Ovary (tissue), 9 donors: ENCODE results near the gene FAM234B. TPM values are rescaled to one million over a fixed set of nuclear protein-coding genes. Genes with fewer than 3 reads are reported as not detected.

Experiments
- DNase-seq, 5 donors: peaks; one replicate each; pipeline ENCODE4 v3.0.0-alpha.2; 2019 to 2020
- H3K27ac ChIP-seq, 2 donors: fragments of 200-600 bp; one replicate each; pipeline versions ENCODE4 v1.5.1 to v1.8.0; 2019 to 2022
- H3K27me3 ChIP-seq: fragments of 200-600 bp; one replicate; pipeline ENCODE4 v1.8.0; 2022
- H3K36me3 ChIP-seq: fragments of 200-600 bp; sonication (generic); one replicate; pipeline ENCODE4 v1.5.1; 2019
- H3K4me1 ChIP-seq: one replicate; pipeline ENCODE4 v1.8.1; 2013; ENCODE audit warnings: mild to moderate bottlenecking, moderate library complexity; ENCODE audit not compliant: insufficient read depth
- H3K4me3 ChIP-seq: fragments of 200-600 bp; sonication (generic); one replicate; pipeline ENCODE4 v1.5.1; 2017
- H3K9me3 ChIP-seq, 2 donors: fragments of 200-600 bp in 1 of 2; sonication (generic) in 1 of 2; one replicate each; pipeline versions ENCODE4 v1.5.1 to v1.8.1; 2013 to 2019; ENCODE audit warnings: mild to moderate bottlenecking in 1 of 2, moderate library complexity in 1 of 2
- EP300 ChIP-seq: sonication (generic); formaldehyde crosslinking; IDR thresholded peaks from one replicate; pipeline ENCODE4 v1.6.1; 2017; ENCODE audit warnings: antibody characterized with exemption
- POLR2A ChIP-seq: fragments of 450-650 bp; IDR thresholded peaks from one replicate; pipeline ENCODE4 v1.6.1; 2017; ENCODE audit warnings: antibody characterized with exemption, mild to moderate bottlenecking, moderate library complexity
- WGBS, 3 donors: extraction: QIAGEN DNeasy Blood & Tissue Kit in 1 of 3; methylation state at CpG; one replicate each; pipeline versions ENCODE4 v1.1.5 to v1.1.7; 2013 to 2017; 5-methylcytosine and 5-hydroxymethylcytosine counted together
- intact Hi-C, 4 donors: fragments of 100-400 bp; cut with DNase I; formaldehyde crosslinking; loops; one replicate each; pipeline versions ENCODE4 v1.11.0 to v1.15.1; 2022 to 2023
- polyA plus RNA-seq, 2 donors: library from polyadenylated mRNA; stranded (reverse); fragments of 200-250 nt in 1 of 2; fragments of 350-450 nt in 1 of 2; fragmentation: Illumina TruSeq in 1 of 2; extraction: RNeasy Lipid Tissue Mini Kit (QIAGEN cat#74804) in 1 of 2; gene quantifications; one replicate each; pipeline ENCODE4 v1.2.3, GENCODE V29; 2013 to 2014
- total RNA-seq, 7 donors: library from RNA; depleted of rRNA in 2 of 7; stranded (reverse); fragments of >200 nt in 2 of 7; fragmentation: NEBNext Ultra II Directional in 3 of 7; extraction: Animal tissue kit (Norgen Biotek cat#: 25700) in 3 of 7; gene quantifications; one replicate each; pipeline versions ENCODE4 v1.1.0 to v1.2.4, GENCODE V29; 2016 to 2023
- TF ChIP-seq, protein P1 (sequence below), 3 donors: fragments of 450-650 bp in 2 of 3; fragments of 200-600 bp in 1 of 3; IDR thresholded peaks; one replicate each; pipeline versions ENCODE4 v1.5.1 to v1.8.0; 2016 to 2022; ENCODE audit warnings: antibody characterized with exemption in 3 of 3, mild to moderate bottlenecking in 1 of 3
- donor health status: DM: no; HTN: no; CAD: no; lungs with moderate emphysema.
- donor health status: DM: no; HTN: no; CAD: no.
- donor health status: Bipolar disorder and iron deficiency.
- donor health status: DM: yes; HTN: yes; CAD: no.
- donor health status: DM: no; HTN: no; CAD: no.
- donor health status: DM: yes; HTN: yes; CAD: no.

FAM234B gene
- total and polyA plus RNA-seq, 9 donors: 2.1 to 9.4 (median 5.7) TPM

DNA sequence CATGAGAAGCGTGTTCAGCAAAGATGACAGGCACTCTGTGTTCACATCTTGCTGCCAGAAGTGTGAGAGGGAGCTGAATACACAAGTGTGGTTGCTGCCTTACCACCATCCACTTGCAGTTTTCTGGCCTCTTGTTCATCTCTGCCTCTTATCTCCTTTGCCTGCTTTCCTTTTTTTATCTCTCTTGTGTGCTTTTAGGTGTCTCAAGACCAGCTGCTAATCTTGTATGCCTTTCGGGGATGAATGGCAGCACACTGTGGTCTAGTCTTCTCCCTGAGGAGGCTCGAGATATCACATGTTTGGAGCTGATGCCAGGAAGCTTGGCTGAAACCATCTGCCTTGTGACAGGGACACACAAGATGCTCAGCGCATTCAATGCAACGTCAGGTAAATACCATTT lies 17.2 kb downstream of the FAM234B start:
- no peak overlapping the region for H3K27ac ChIP-seq
- TF ChIP-seq, protein P1, sequence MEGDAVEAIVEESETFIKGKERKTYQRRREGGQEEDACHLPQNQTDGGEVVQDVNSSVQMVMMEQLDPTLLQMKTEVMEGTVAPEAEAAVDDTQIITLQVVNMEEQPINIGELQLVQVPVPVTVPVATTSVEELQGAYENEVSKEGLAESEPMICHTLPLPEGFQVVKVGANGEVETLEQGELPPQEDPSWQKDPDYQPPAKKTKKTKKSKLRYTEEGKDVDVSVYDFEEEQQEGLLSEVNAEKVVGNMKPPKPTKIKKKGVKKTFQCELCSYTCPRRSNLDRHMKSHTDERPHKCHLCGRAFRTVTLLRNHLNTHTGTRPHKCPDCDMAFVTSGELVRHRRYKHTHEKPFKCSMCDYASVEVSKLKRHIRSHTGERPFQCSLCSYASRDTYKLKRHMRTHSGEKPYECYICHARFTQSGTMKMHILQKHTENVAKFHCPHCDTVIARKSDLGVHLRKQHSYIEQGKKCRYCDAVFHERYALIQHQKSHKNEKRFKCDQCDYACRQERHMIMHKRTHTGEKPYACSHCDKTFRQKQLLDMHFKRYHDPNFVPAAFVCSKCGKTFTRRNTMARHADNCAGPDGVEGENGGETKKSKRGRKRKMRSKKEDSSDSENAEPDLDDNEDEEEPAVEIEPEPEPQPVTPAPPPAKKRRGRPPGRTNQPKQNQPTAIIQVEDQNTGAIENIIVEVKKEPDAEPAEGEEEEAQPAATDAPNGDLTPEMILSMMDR (IDR thresholded peaks at IDR 0.05): no peak
- TF ChIP-seq POLR2A (no peak), EP300 (no peak)
- intact Hi-C loops: no loop called here
- DNase-seq: no peak
- H3K9me3 ChIP-seq: no peaks in the 10 kb centered on the region
- H3K36me3 ChIP-seq: no peaks in the 10 kb centered on the region
- H3K4me1 ChIP-seq: no peaks in the 10 kb centered on the region
- H3K4me3 ChIP-seq: no peak overlapping the region
- H3K27me3 ChIP-seq: no peaks in the 10 kb centered on the region
- 94 to 97% (median 94%) methylated on average over 5 of the region's 5 CpGs for WGBS, 3 donors

DNA sequence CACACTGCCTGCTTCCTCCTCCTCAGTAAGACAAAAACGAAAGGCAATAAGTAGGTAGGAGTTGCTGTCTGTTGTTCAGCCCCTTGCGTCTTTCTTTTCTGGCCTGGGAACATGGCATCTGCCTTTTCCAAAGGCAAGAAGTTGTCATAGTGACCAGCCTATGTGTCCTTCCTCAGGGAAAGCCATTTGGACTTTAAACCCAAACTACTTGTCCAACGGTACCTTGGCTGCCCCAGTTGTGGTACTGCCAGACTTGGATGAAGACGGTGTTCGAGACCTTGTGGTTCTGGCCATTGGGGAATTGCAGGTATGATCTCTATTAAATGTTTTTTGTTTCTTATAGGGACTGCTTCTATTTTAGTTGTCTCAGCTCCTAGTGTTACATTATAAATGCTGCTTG lies 18.5 kb downstream of the FAM234B start:
- TF ChIP-seq POLR2A (no peak), EP300 (no peak)
- DNase-seq: no peak
- Histone ChIP-seq H3K27ac (no peak overlapping the region), H3K27me3 (no peaks in the 10 kb centered on the region), H3K4me3 (no peak overlapping the region), H3K36me3 (no peaks in the 10 kb centered on the region), H3K4me1 (no peaks in the 10 kb centered on the region), H3K9me3 (no peaks in the 10 kb centered on the region)
- intact Hi-C loops: no loop called here
- WGBS, 3 donors: 97 to 98% (median 97%) methylated on average over 5 of the region's 5 CpGs

DNA sequence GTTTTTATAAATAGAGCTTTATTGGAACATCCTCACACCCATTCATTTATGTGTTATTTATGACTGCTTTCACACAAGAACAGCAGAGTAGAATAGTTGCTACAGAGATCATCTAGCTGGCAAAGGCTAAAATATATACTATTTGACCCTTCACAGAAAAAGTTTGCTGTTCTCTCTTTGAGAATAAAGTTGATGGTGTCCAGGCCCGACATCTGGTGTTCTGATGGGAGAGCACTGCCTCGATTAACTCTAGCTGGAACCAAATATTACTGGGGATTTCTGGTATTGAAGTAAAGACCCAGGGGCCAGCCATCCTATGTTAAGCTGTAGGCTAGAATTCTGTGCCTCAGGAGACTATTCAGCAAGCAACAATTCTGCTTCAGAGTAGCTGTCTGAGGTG lies 21.8 kb downstream of the FAM234B start:
- no peaks in the 10 kb centered on the region for H3K27me3 ChIP-seq
- H3K9me3 ChIP-seq: no peaks in the 10 kb centered on the region
- no peaks in the 10 kb centered on the region for H3K4me1 ChIP-seq
- no peaks in the 10 kb centered on the region for H3K36me3 ChIP-seq
- intact Hi-C loops: no loop called here
- no peak for DNase-seq
- no peak overlapping the region for H3K4me3 ChIP-seq
- no peak overlapping the region for H3K27ac ChIP-seq
- WGBS, 3 donors: 70 to 94% (median 81%) methylated on average over 2 of the region's 2 CpGs
- TF ChIP-seq POLR2A (no peak), EP300 (no peak)
- TF ChIP-seq, protein P1 (IDR thresholded peaks at IDR 0.05): no peak

DNA sequence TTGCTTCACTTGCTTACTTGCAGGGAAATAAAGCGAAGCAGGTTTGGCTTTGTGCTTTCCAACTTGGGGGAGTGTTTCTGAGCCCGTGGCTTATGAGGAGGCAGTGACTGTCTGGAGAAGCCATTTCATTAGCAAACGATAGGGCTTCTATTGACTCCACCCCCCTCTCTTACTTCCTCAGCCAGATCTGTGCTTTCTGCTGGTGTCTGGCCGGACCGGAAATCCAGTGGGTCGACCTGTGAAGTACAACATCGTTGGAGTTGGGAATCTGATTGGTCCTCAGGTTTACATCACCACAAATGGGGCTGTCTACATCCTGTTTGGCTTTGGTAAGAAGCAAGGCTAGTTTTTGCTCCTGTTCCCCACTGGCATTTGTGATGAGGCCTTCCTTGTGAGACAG lies 22.3 kb downstream of the FAM234B start:
- intact Hi-C loops: no loop called here
- WGBS, 3 donors: 85 to 86% (median 86%) methylated on average over 7 of the region's 7 CpGs
- TF ChIP-seq, protein P1 (IDR thresholded peaks at IDR 0.05): no peak
- no peak for TF ChIP-seq EP300
- TF ChIP-seq POLR2A: no peak
- Histone ChIP-seq H3K36me3 (no peaks in the 10 kb centered on the region), H3K4me3 (no peak overlapping the region), H3K9me3 (no peaks in the 10 kb centered on the region), H3K27ac (no peak overlapping the region), H3K27me3 (no peaks in the 10 kb centered on the region), H3K4me1 (no peaks in the 10 kb centered on the region)
- DNase-seq: no peak

DNA sequence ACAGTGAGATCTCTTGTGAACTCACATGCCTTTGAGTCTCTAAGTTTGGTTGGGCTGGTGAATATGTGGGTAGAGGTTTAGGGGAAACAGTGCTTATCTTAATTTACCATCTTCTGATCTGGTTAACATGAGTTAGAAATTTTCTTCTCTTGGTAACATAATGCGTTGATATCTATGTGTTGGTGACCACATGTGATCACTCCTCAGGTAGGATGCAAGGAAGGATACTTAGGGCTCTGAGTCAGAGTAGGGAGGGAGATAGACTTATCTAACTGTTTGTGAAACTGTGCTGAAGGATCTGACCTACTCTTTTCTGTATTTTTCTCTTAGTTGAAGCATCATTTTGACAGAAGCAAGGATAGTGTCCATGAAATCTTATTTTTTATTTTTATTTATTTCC lies 23.1 kb downstream of the FAM234B start:
- no peak overlapping the region for H3K4me3 ChIP-seq
- no peaks in the 10 kb centered on the region for H3K4me1 ChIP-seq
- intact Hi-C loops: no loop called here
- TF ChIP-seq, protein P1 (IDR thresholded peaks at IDR 0.05): no peak
- TF ChIP-seq EP300 (no peak), POLR2A (no peak)
- H3K27me3 ChIP-seq: no peaks in the 10 kb centered on the region
- no peak overlapping the region for H3K27ac ChIP-seq
- H3K36me3 ChIP-seq: no peaks in the 10 kb centered on the region
- no peaks in the 10 kb centered on the region for H3K9me3 ChIP-seq
- DNase-seq: no peak
- 93 to 98% (median 97%) methylated on average over 1 of the region's 1 CpG for WGBS, 3 donors
